Effector CD8-positive, alpha-beta T cell (primary cell): ENCODE data around the gene POU2F2.
A peak's percentile ranks its signal among the peaks of the same experiment; 100 is the strongest.

Source experiments
- DNase-seq: peaks from one replicate; lab custom pipeline; 2025; lab: John Stamatoyannopoulos, UW

POU2F2 gene

GRCh38 chr19:42154471-42155323 is 22.5 kb upstream of the POU2F2 start:
- DNase-seq, result no peak

DNA sequence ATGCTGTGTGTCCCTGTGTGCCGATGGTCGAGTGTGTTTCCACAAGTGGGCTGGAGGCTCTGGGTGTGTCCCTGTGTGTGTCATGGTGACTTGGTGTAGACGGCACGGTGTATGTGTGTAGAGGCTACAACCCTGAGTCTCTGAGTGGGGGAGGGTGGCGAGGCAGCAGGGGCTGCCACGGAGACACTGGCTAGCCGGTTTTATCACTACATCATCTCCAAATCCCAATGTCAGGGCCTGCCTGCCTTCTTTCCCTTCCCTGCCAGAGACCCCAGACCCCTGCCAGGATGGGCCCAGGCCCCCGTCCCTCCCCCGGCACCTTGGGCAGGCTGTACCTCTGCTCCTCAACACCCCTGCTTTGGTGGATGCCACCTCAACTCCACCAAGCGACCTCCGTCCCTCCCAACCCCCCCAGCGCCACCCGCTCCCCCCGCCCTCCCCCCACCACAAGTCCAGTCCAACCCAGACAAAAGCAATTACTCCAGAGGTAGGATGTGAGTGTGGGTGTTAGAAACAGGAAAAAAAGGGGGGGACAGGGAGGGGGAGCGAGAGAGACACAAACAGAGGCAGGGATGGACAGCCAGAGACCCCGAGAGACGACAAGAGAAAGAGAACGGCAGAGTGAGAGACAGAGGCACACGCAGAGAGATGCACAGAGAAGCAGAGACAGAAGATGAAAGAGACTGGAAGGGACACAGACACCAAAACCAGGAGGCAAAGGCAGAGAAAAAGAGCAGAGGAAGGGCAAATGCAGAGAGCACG is 21.6 kb upstream of the POU2F2 start:
- no peak for DNase-seq

- no peak for DNase-seq
Measured at GRCh38 chr19:42152910-42153671, 20.8 kb upstream of the POU2F2 start.

DNA sequence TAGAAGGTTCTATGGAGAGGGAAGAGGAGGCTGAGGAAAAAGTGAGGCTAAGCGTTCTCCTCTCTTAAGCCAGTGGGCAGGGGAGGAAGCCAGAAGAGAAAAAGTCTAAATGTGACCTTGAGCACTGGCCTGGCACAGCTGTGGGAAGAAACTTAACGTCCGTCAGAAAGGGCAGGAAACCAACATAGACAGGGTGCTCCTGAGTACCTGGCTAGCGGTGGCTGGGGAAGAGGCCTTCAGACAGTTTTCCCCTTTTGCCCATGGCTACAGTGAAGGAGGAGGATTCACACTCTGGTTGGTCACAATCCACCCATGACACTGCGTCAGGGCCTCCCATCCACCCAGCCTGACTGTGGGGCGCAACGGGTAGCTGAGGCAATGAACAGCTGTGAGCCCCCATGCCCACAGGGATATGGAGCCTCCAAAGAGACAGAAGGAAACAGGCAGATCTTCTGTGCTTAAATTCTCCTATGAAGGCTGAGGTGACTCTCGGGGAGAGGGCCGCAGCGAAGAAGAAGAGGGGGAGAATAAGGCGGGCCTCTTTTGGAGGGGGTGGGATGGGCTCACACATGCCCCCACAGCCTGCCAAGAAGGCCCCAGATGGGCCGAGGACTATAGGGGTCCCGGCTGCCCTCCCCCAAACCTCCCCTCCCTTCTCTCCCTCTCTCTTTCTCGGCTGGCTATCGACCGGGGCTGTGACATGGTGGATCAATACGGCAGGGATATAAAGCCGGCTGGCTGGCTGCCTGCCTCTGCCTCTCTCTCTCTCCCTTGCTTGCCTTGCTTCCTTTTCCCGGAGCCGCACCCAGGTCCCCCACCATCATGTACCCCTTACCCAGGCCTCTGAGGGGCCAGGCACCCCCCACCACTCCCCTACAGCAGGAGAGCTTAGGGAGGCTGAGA is 19.8 kb upstream of the POU2F2 start:
- DNase-seq, result no peak

- no peak for DNase-seq
Measured at GRCh38 chr19:42150911-42151361, 18.7 kb upstream of the POU2F2 start.

GRCh38 chr19:42150364-42150763 is 18.1 kb upstream of the POU2F2 start:
- no peak for DNase-seq

GRCh38 chr19:42149447-42150202 is 17.4 kb upstream of the POU2F2 start:
- no peak for DNase-seq

DNA sequence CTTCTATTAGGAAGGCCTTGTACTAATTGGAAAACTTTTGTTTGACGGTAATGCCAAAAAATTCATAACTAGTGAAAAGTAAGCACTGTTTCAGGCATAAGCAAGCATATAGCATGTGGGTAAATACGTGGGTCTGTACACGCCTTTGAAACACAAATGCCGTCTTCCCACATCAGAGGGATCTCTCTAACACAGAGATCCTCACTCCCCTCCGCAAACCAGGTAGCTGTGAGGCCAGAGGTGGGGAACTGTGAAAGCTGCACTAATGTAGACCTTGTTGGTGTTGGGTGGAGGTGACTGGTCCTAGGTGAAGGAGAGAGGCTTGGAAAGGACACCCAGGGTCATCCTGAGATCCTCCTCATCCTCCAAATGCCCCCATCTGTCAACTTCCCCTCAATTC is 16.0 kb upstream of the POU2F2 start:
- no peak for DNase-seq

- no peak for DNase-seq
Measured at GRCh38 chr19:42143341-42144234, 11.3 kb upstream of the POU2F2 start.

DNA sequence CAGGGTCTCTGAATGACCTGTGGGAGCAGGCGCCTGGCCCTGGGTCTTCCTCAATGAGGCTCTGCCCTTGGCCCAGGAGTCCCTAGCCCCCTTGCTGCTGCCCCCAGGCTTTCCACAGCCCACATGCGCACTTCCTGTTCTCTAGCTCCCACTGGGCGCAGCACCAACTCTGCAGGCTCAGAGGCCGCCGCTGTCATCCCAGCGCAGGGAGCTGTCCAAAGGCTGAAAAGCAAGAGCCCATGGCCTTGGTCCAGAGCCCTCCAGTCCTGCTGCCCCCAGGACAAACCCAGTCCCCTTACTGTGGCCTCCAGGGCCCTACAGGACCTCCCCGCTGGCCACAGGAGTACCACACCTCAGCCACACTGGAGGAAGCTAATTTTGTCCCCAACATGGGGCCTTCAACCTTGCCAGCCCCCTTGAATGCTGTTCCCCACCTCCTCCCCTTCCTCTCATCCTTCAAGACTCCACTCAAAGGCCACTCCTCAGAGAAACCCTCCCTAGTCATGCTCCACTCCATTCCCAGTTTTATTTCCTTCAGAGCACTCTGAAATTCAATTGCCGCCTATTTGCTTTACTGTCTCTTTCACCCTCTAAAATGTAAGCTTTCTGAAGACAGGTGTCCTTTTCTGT is 8.0 kb upstream of the POU2F2 start:
- no peak for DNase-seq

DNA sequence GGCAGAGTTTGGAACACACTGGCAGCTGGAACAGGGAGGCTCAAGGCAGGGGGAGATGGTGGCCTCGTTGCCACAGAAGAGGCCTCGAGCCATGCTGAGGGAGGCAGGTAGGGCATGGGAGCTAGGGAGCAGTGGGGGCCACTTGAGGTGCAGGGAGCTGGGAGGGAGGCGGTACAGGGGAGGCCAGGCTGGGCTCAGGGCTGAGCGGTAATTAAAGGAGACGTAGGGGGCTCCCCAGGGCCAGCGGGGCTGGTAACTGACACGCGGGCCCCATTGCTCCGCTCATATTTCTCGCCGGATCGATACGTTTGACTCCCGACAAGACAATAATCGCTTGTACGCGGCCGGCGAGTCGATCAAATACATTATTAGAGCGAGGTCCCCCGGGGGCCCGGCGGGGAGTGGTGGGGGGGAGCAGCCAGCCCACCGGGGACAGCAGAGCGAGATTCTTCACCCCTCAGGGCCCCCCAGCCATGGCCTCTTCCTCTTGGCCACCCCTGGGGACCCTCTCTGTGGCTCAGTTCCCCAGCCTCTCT is 2.4 kb upstream of the POU2F2 start:
- DNase-seq, result no peak

- peak; percentile 78 for DNase-seq
Measured at GRCh38 chr19:42132851-42133528, 744 bp upstream of the POU2F2 start.

DNA sequence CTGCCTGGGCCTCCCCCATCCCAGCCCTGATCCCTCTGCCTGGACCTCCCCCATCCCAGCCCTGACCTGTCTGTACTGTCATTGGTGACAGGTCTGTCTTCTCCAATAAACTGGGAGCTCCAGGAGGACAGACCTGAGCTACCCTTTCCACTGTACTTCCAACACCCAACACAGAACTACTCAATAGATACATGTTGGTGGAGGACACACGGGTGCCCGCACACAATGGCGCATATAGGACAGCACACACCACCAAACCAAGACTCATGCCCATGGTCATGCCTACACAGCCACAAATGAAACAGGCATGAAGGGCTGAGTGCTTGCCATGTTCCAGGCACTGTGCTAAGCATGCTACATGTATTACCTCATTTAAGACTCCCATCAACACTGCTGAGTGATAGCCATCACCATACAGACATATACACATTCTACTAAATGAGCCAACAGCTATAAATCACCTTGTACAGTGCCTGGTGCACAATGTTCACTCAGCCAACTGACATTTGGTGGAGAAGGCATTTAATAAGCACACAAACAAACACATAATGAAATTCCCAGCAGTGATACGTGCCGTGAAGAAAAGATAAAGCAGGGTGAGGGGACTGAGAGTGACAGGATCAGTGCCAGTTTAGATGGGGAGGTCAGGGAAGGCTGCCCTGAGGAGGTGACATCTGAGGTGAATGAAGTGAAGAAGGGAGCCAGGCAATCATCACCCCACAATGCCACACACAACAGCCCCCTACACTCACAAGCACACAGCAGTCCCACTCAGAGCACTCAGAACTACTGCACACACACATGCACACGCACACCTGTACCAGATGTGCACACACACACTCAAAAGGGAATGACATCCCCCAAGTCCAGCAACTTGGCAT is 857 bp downstream of the POU2F2 start:
- no peak for DNase-seq

DNA sequence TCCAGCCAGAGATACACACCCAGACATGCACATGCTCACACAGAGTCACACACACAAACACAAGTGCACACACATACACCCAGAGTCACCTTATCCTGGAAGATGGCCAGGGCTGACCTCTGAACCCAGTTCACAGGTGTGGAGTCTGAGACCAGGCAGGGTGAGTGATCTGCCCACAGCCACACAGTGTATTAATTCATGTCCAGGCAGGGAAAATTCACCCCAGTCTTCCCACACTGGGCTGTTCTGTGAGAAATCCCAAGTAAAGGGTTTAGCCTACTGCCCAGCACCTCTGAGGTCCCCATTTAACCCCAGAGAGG is 2.0 kb downstream of the POU2F2 start:
- no peak for DNase-seq

DNA sequence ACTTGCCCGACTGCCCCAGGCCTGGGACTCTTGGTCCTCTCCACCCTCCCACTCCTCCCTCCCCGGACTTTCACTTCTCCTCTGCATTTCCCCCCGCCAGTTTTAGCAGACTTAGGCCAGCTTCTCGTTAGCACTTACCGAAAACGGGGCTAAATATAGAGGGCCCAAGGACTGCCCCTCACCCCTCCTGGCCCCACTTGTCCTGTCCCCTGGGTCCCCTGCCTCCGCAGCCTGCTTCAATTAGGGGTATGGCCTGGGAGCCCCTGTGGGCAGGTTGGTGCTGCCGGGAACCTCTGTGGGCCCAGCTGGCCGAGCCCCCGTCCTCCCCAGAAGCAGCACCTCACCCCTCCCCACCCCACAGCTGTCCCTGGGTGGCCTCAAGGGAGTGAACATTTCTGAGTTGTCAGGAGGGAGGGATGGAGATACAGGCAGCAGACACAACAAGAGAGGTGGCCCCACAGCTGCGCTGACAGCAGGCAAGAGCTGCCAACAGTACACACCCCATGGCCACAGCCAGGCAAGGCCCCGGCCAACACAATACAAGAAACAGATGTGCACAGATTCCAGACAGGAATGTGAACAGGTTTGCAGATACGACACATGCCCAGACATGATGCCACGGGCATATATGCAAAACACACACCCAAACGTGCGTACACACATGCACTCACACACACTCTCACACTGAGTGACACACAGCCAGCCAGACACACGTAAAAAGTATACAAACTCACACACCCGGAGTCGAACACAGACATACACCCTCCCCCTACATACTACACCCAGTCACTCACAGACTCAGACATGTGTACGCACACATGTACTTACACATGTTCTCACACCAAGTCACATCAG is 2.6 kb downstream of the POU2F2 start:
- no peak for DNase-seq

DNA sequence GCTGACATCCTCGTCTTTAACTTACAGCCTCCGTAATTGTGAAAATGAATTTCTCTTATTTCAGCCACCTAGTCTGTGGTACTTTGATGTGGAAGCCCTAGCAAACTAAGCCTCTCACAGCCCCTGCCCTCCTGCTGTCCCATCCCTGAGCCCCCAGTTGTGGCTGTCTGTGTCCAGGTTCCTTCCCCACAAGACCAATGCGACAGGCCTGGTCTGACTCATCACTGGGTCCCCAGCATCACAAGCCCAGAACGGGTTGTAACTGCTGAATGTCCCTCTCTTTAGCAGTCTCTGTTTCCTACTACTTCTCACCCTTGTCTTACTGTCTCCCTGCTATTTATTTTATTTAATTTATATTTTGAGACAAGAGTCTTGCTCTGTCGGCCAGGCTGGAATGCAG is 5.7 kb downstream of the POU2F2 start:
- no peak for DNase-seq
